ENCODE results near the gene PRPSAP1.

Gene PRPSAP1

DNA sequence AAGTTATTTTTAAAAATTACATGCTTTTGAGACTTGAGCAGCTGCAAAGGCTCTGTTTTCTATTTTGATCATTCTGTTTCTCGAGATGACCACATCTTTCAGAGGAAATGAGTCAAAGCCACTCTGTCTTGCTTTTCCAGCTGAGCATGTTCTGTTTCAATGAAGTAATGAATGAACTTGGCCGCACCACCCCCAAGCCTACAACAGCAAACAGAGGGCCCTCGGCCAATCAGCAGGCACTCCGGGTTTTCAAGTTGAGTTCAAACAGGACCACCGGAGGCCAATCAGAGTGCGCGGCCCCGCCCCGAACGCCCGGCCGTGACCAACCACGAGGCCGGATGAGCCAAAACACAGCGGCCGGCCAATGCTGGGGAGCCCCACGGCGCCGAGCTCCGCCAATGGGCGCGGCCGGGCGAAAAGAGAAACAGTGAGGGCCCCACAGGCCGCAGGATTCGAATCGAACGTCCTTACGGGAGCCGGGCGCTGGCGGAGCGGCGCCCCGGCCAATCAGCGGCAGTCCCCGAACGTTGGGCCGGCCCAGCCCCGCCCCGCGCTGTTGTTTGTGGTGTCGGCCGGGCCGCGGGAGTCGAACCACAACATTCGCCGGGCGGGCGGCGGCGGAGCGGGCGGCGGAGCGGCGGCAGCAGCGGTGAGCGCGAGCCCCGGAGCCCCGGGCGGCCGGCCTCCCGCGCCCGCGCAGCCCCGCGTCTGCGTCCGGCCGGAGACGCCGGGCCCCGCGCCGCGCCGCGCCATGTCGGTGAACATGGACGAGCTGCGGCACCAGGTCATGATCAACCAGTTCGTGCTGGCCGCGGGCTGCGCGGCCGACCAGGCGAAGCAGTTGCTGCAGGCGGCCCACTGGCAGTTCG is 88.7 kb downstream of the PRPSAP1 start, which contains the start of gene UBALD2:
TSS of gene UBALD2 (plus strand) at position 594 of the 869 bp plus-strand sequence. CDS start at position 752, 158 bp downstream.
- DNase-seq (ENCODE audit: low read depth), result peak; percentile 98

GRCh38 chr17:76264425-76264754 is 89.3 kb downstream of the PRPSAP1 start:
- no peak for DNase-seq (ENCODE audit: low read depth)

DNA sequence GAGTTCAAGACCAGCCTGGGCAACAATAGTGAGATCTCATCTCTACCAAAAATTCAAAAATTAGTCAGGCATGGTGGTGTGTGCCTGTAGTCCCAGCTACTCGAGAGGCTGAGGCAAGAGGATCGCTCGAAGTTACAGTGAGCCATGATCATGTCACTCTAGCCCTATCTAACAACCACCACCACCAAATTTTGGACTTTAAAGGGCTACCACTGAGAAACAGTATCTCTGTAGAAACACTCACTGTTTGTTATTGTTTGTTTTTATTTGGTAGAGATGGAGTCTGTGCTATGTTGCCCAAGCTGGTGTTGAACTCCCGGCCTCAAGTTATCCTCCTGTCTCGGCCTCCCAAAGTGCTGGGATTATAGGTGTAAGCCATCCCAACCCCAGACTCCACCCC is 89.8 kb downstream of the PRPSAP1 start:
- DNase-seq (ENCODE audit: low read depth), result no peak

- DNase-seq (ENCODE audit: low read depth), result no peak
Observed at GRCh38 chr17:76262732-76263344, 90.9 kb downstream of the PRPSAP1 start.

GRCh38 chr17:76261421-76262215 is 92.1 kb downstream of the PRPSAP1 start:
- DNase-seq (ENCODE audit: low read depth), result no peak

GRCh38 chr17:76260669-76261068 is 93.0 kb downstream of the PRPSAP1 start:
- no peak for DNase-seq (ENCODE audit: low read depth)

DNA sequence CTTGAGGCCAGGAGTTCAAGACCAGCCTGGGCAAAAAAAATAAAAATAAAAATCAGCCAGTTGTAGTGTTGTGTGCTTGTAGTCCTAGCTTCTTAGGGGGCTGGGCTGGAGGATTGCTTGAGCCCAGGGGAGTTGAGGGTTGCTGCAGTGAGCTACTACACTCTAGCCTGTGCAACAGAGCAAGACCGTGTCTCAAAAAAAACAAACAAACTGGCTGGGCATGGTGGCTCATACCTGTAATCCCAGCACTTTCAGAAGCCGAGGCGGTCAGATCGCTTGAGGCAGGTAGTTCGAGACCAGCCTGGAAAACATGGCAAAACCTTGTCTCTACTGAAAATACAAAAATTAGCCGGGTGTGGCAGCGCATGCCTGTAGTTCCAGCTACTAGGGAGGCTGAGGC is 93.5 kb downstream of the PRPSAP1 start:
- no peak for DNase-seq (ENCODE audit: low read depth)
